ENCODE results near the gene RABAC1.

- no peak for TF ChIP-seq NR2C2 (CRISPR knock-in tag; IDR thresholded peaks at IDR 0.05)
- no peak for TF ChIP-seq NR2C2 (tag; IDR thresholded peaks at IDR 0.05)
- no peak for TF ChIP-seq ELK3 (CRISPR knock-in tag; IDR thresholded peaks at IDR 0.05)
- no peak for TF ChIP-seq TFE3 (CRISPR knock-in tag; IDR thresholded peaks at IDR 0.05)
- no peak for TF ChIP-seq RCOR1 (IDR thresholded peaks at IDR 0.05; ENCODE audit: borderline replicate concordance in 1 of 2, low read depth in 2 of 2, low read length in 2 of 2)
- no peak for TF ChIP-seq KAT2B (IDR thresholded peaks at IDR 0.05; ENCODE audit: low read depth, low read length)
- TF ChIP-seq EHMT2 (IDR thresholded peaks at IDR 0.05) = no peak
- TF ChIP-seq CEBPB (tag; IDR thresholded peaks at IDR 0.05) = no peak
- no peak for TF ChIP-seq SIN3A (IDR thresholded peaks at IDR 0.05; ENCODE audit: borderline replicate concordance in 2 of 2, control insufficient read depth in 1 of 2, low read depth in 2 of 2, low read length in 2 of 2)
Measured at GRCh38 chr19:41997851-41998229, 38.7 kb upstream of the RABAC1 start.
